Activated B cell treated with CpG ODN at 0.5 μM for 24 hours (primary cell): ENCODE measurements around the gene TCF7L1. TPM values are rescaled to one million over a fixed set of nuclear protein-coding genes. Genes with fewer than 3 reads are reported as not detected.
"Not testable (repeated sequence)": the region's sequence is repeated elsewhere in the genome, so short reads cannot be mapped to it uniquely, and the experiment has no call there.

ENCODE experiments used
- ATAC-seq: fragments of 200-7000 bp; cut with Tn5 transposase; one replicate; pipeline ENCODE4 v1.10.0; 2021; ENCODE audit warnings: low read depth, mild to moderate bottlenecking, moderate library complexity
- CTCF ChIA-PET: fragments of 350-600 bp; sonication (Branson Sonifier 250); formaldehyde crosslinking; loops from one replicate; lab custom pipeline; 2021; ENCODE audit warnings: antibody characterized with exemption; lab: Charles Lee
- POLR2A ChIA-PET: fragments of 350-600 bp; sonication (Branson Sonifier 250); formaldehyde crosslinking; loops from one replicate; lab custom pipeline; 2021; ENCODE audit warnings: antibody characterized with exemption; lab: Charles Lee
- DNase-seq: peaks from one replicate; pipeline ENCODE4 v3.0.0; 2022
- H3K27ac Mint-ChIP-seq: one replicate; pipeline ENCODE4 v1.8.0; 2020; ENCODE audit warnings: mixed read lengths
- H3K27me3 Mint-ChIP-seq: one replicate; pipeline ENCODE4 v1.8.0; 2021; ENCODE audit warnings: mixed read lengths
- H3K36me3 Mint-ChIP-seq: one replicate; pipeline ENCODE4 v1.8.0; 2021; ENCODE audit warnings: low read depth, mixed read lengths
- H3K4me1 Mint-ChIP-seq: one replicate; pipeline ENCODE4 v1.8.0; 2021; ENCODE audit warnings: mixed read lengths
- H3K4me3 Mint-ChIP-seq: one replicate; pipeline ENCODE4 v1.8.0; 2020; ENCODE audit warnings: mild to moderate bottlenecking, mixed read lengths
- H3K9me3 Mint-ChIP-seq: one replicate; pipeline ENCODE4 v1.8.0; 2020; ENCODE audit warnings: mixed read lengths
- intact Hi-C: fragments of 100-400 bp; cut with micrococcal nuclease; formaldehyde crosslinking; loops from one replicate; pipeline ENCODE4 v1.15.1; 2024
- total RNA-seq: library from RNA; stranded (reverse); gene quantifications from 2 replicates; pipeline ENCODE4 v1.2.3, GENCODE V29; 2022
- TF ChIP-seq, protein P1 (sequence below): fragments of 200-600 bp; IDR thresholded peaks from one replicate; pipeline ENCODE4 v1.8.0; 2022; ENCODE audit warnings: antibody characterized with exemption, mild to moderate bottlenecking

Gene TCF7L1
- total RNA-seq, 1 donor from 2014 or later: 0.07 TPM

DNA sequence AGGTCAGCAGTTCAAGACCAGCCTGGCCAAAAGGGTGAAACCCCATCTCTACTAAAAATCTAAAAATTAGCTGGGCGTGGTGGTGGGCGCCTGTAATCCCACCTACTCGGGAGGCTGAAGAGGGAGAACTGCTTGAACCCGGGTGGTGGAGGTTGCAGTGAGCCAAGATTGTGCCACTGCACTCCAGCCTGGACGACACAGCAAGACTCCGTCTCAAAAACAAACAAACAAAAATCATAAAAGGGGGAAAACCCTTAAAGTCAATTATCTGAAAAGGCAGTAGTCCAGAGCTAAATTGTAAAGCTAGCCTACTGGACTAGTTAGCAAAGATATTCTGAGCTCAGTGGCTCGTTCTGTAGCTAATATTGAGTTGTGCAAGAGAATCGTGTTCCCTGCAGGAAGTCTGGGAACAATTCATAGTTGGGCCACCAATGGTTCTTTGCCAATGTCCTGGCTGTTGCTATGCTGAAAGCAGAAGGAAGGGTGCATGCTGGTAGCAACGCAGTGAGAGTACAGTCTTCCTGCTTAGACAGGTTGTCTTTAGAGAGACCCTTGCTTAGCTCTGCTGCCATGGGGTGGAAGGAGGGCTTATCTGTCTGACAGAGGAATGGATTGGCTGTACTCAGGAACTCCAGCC, 190.3 kb downstream of the TCF7L1 start:
- no peak overlapping the region for H3K27ac Mint-ChIP-seq
- DNase-seq (no peak), ATAC-seq (no peak)
- intact Hi-C loops: loop anchor here (10.0 kb wide), 2 partner anchors 1241 to 1301 kb away; partner anchors contain the start of genes CHMP3 and RNF103
- no peaks in the 10 kb centered on the region for H3K9me3 Mint-ChIP-seq
- H3K4me1 Mint-ChIP-seq: peaks cover 90% of the 10 kb centered on the region
- peaks cover 94% of the 10 kb centered on the region for H3K36me3 Mint-ChIP-seq
- ChIA-PET CTCF (interaction anchor here (1.0 kb wide), 1 partner anchor 314 kb away, joined by 3 read pairs; no protein-coding TSS in a partner anchor), POLR2A (no interaction called here)
- H3K27me3 Mint-ChIP-seq: no peaks in the 10 kb centered on the region
- peak overlapping the region; percentile 28 for H3K4me3 Mint-ChIP-seq
- TF ChIP-seq, protein P1, sequence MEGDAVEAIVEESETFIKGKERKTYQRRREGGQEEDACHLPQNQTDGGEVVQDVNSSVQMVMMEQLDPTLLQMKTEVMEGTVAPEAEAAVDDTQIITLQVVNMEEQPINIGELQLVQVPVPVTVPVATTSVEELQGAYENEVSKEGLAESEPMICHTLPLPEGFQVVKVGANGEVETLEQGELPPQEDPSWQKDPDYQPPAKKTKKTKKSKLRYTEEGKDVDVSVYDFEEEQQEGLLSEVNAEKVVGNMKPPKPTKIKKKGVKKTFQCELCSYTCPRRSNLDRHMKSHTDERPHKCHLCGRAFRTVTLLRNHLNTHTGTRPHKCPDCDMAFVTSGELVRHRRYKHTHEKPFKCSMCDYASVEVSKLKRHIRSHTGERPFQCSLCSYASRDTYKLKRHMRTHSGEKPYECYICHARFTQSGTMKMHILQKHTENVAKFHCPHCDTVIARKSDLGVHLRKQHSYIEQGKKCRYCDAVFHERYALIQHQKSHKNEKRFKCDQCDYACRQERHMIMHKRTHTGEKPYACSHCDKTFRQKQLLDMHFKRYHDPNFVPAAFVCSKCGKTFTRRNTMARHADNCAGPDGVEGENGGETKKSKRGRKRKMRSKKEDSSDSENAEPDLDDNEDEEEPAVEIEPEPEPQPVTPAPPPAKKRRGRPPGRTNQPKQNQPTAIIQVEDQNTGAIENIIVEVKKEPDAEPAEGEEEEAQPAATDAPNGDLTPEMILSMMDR: no peak

- ATAC-seq, H3K27me3 Mint-ChIP-seq, H3K9me3 Mint-ChIP-seq, H3K27ac Mint-ChIP-seq, DNase-seq: not testable (repeated sequence)
- intact Hi-C loops: loop anchor here (10.0 kb wide), 2 partner anchors 1241 to 1301 kb away; partner anchors contain the start of genes CHMP3 and RNF103
- Mint-ChIP-seq H3K4me3 (peak overlapping the region; percentile 28), H3K36me3 (peaks cover 89% of the 10 kb centered on the region), H3K4me1 (peaks cover 89% of the 10 kb centered on the region)
- CTCF ChIA-PET: interaction anchor here (1.0 kb wide), 1 partner anchor 313 kb away, joined by 3 read pairs; no protein-coding TSS in a partner anchor
- POLR2A ChIA-PET: interaction anchor here (0.7 kb wide), 2 partner anchors 272 to 374 kb away, joined by 4 to 5 read pairs; partner anchors contain the start of gene RNF181
Observed at GRCh38 chr2:85323988-85324367, 190.8 kb downstream of the TCF7L1 start.

- Mint-ChIP-seq H3K27me3 (no peaks in the 10 kb centered on the region), H3K9me3 (no peaks in the 10 kb centered on the region), H3K36me3 (peaks cover 83% of the 10 kb centered on the region), H3K27ac (no peak overlapping the region), H3K4me1 (peaks cover 88% of the 10 kb centered on the region), H3K4me3 (peak overlapping the region; percentile 99)
- CTCF ChIA-PET: interaction anchor here (1.9 kb wide), 1 partner anchor 227 kb away, joined by 6 read pairs; no protein-coding TSS in a partner anchor
- intact Hi-C loops: loop anchor here (5.0 to 10.0 kb wide), 4 partner anchors 292 to 1300 kb away; partner anchors contain the start of genes CHMP3, IMMT, MRPL35 and RNF103
- TF ChIP-seq, protein P1: no peak
- POLR2A ChIA-PET: interaction anchor here (0.6 to 3.4 kb wide), 5 partner anchors 94 to 1174 kb away, joined by 3 to 30 read pairs (median 5); partner anchors contain the start of genes RNF181 and SH2D6
- no peak for DNase-seq
- no peak for ATAC-seq
Observed at GRCh38 chr2:85324639-85325465, 191.7 kb downstream of the TCF7L1 start.

GRCh38 chr2:85325466-85325811, 192.2 kb downstream of the TCF7L1 start:
- TF ChIP-seq, protein P1: no peak
- intact Hi-C loops: loop anchor here (5.0 to 10.0 kb wide), 4 partner anchors 292 to 1299 kb away; partner anchors contain the start of genes CHMP3, IMMT, MRPL35 and RNF103
- H3K4me3 Mint-ChIP-seq: peak overlapping the region; percentile 99
- ATAC-seq (no peak), DNase-seq (no peak)
- H3K36me3 Mint-ChIP-seq: peaks cover 77% of the 10 kb centered on the region
- ChIA-PET POLR2A (interaction anchor here (0.6 to 3.4 kb wide), 2 partner anchors 94 to 253 kb away, joined by 9 to 30 read pairs; partner anchors contain the start of gene SH2D6), CTCF (interaction anchor here (0.9 to 1.9 kb wide), 2 partner anchors 25 to 227 kb away, joined by 3 to 6 read pairs; no protein-coding TSS in a partner anchor)
- H3K27ac Mint-ChIP-seq: no peak overlapping the region
- H3K9me3 Mint-ChIP-seq: no peaks in the 10 kb centered on the region
- no peaks in the 10 kb centered on the region for H3K27me3 Mint-ChIP-seq
- peaks cover 82% of the 10 kb centered on the region for H3K4me1 Mint-ChIP-seq
